ENCODE results near the gene MTUS2.

MTUS2 gene

DNA sequence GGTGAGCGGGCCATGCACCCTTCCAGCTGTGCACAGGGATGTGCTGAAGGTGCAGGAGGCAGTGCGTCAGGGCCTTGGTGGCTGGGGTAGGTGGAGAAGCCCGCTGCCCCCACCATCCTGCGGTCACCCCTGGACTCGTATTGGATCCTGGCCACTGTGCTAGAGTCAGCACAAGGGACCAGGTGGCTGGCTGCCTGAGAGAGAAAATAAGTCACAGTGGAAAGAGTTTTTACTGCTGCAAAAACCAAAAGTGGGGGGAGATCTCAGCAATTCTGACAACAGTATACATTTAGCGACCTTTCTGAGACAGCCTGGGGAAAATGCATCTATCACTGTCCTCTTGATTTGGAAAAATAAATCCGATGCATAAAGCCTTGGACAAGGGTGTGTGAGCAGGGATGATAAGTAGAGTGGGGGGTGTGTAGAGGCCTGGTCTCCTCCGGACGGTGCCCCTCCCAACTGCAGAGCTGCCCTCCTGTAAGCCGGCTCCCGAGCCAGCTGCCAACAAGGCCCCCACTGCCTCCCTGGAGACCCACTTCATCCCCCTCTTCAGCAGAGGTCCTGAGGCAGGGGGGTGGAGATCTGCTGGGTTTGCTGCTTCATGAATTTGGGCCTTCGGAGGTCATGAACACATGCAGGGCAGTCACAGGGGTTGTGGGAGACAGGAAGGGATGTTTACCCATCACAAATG, 691.1 kb downstream of the MTUS2 start:
- DNase-seq (ENCODE audit: low read depth in 1 of 2, low spot score in 1 of 2) = no peak
- no peak for TF ChIP-seq JUND (IDR thresholded peaks at IDR 0.05; ENCODE audit: low read depth)
- in situ Hi-C loops (cut with HindIII; ENCODE audit: low pct_unique_long_range_greater_than_20kb, low sequenced_read_pairs) = no loop called here

DNA sequence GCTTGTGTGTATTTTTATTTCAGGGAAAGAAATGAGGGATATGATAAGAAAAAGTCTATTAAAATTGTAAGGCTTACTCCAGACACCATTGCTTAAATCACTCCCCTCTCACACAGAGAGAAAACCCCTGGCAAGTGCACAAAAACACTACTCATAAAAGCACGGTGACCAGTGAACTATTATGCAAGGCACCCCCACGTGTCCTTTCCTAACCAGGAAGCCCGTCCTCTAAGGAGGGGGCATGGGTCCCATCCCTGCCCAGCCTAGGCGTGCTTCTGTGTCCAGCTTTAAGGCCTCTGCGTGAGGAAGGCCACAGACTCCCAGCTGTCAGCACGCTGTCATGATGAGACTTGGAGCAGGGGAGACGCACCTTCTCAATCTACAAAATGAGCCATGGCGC, 691.8 kb downstream of the MTUS2 start:
- TF ChIP-seq JUND (IDR thresholded peaks at IDR 0.05; ENCODE audit: low read depth) = no peak
- in situ Hi-C loops (cut with HindIII; ENCODE audit: low pct_unique_long_range_greater_than_20kb, low sequenced_read_pairs) = no loop called here
- no peak for DNase-seq (ENCODE audit: low read depth in 1 of 2, low spot score in 1 of 2)

DNA sequence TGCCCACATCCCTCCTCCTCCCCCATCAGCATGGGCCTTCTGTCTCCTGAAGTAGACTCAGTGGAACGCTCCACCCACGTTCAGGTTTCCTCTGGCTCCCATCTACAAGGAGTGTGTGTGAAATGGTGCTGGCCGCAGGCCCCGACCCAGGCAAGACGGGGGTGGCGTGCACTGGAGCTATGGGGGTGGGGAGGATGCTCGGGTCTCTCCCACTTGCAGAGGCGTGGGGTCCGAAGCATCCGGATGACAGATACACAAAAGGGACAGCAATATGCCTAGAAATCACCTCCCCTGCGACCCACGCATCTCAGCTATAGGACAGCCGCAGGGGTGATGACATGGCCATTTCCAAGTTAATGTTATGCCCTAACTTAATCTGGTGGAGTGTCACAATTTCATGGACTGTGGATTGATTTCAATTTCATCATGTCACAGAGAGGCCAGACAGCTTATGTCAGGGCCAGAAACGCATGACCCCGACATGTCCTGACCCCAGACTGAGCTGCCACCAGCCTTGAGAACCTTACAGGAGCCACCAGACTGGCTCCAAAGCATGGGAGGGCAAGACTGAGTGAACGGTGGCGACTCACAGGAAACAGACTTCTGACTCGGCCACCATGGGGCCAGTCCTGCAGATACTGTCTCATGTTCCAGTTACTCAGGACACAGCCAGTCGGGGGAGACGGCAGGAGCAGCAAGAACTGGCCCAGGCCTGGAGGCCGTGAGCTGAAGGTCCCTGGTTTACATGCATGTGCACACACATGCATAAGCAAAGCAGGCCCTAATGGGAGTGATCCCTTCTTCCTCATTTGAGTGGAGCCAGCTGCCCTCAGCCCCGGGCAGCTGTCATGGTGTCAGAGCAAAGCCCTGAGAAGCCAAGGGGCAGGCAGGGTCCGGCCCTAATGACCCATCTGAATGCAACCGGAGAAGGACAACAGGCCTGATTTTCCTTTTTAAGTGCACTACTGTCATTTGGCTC, 693.2 kb downstream of the MTUS2 start:
- in situ Hi-C loops (cut with HindIII; ENCODE audit: low pct_unique_long_range_greater_than_20kb, low sequenced_read_pairs) = no loop called here
- no peak for DNase-seq (ENCODE audit: low read depth in 1 of 2, low spot score in 1 of 2)
- TF ChIP-seq JUND (IDR thresholded peaks at IDR 0.05; ENCODE audit: low read depth) = no peak

DNA sequence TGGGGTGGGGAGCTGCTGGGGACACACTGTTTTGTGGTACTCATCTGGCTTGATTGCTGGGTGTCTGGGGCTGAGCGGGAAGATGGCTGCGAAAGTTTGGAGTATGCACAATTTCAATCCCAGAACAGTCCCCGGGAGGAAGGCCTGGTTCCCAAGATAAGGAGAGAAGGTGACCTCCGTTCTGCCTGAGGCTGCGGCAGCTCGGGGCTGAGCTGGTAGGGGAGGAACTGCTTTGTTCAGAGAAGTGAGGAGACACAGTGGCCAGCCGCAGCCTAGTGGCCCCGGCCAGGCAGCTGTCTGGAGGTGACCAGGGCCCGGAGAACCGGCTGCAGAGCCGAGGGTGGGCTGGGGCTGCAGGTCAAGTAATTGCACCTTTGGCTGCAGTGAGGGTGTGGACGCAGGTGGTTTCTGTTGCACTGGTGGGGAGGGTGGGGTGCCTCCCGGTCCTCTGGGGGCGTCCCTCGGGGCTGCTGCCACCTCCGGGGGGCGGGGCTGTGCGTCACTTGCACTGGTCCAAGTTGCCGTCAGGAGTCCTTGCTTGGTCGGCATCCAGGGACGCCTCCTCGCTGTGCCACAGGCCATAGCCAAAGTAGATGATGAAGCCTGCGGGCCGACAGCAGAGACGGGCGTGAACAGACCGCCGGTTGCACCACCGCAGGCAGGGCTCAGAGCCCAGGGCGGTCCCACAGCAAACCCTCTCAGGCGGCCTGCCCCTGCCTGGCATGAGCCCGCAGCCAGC, 694.0 kb downstream of the MTUS2 start:
- TF ChIP-seq JUND (IDR thresholded peaks at IDR 0.05; ENCODE audit: low read depth) = no peak
- no peak for DNase-seq (ENCODE audit: low read depth in 1 of 2, low spot score in 1 of 2)
- in situ Hi-C loops (cut with HindIII; ENCODE audit: low pct_unique_long_range_greater_than_20kb, low sequenced_read_pairs) = no loop called here

DNA sequence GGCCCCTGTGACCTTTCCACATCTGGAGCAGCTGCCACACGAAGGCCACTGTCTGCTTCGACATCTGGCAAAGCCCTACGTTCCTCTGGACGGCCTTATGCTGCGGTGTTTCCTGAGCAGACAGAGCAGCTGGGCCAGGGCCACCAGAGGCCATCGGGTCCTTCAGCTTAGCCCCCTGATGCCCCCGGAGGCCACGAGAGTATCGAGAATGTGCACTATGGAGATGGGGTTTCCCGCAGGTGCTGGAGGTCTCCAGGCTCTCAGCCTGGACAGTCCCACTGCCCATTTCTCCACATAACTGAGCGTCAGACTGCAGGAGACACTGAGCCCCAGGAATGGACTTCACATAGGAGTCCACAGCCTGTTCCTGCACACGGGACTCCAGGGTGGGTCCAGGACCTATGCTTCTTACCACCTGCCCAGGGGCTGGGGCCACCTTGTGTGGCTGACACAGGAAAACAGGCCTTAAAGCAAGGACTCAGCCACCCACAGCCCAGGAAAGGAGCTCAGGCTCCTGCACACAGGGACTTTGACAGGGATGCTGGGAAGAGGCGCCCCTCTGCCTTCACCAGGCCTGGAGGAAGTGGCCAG, 694.7 kb downstream of the MTUS2 start:
- no peak for TF ChIP-seq JUND (IDR thresholded peaks at IDR 0.05; ENCODE audit: low read depth)
- in situ Hi-C loops (cut with HindIII; ENCODE audit: low pct_unique_long_range_greater_than_20kb, low sequenced_read_pairs) = no loop called here
- no peak for DNase-seq (ENCODE audit: low read depth in 1 of 2, low spot score in 1 of 2)

DNA sequence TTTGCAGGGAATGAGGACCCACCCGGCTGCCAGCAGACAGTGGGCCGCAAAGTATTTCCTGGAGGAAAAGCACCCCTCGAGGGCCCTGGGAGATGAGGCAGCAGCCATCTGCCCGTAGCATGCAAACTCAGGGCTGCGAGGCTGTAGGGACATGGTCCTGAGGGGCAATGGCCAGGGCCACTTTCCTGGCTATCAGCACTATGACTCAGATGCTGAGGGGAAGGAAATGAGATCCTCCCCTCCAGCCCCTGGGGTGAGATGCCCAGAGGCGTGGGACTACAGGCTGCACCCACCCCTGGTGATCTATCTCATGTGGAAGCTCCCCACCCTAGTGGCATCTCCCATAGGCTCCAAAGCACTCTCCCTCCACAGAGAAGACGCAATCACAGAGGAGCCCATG, 695.2 kb downstream of the MTUS2 start:
- DNase-seq (ENCODE audit: low read depth in 1 of 2, low spot score in 1 of 2) = no peak
- TF ChIP-seq JUND (IDR thresholded peaks at IDR 0.05; ENCODE audit: low read depth) = no peak
- in situ Hi-C loops (cut with HindIII; ENCODE audit: low pct_unique_long_range_greater_than_20kb, low sequenced_read_pairs) = no loop called here

DNA sequence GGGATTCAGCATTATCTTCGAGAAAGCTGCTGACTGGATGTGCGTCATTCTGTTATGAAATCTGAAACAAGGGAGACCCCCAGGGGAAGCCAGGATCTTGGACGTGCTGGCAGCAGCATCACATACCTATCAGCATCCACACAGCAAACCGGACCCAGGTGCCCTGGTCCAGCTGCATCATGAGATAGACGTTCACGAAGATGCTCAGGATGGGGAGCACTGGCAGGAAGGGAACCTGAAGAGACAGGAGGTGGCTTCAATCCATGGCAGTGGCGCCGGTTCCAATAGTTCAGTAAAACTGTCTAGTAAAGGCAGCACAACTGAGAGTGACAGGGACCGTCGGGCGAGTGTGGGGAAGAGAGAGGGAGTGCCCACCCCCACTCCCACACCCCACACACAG, 695.9 kb downstream of the MTUS2 start:
- in situ Hi-C loops (cut with HindIII; ENCODE audit: low pct_unique_long_range_greater_than_20kb, low sequenced_read_pairs) = no loop called here
- TF ChIP-seq JUND (IDR thresholded peaks at IDR 0.05; ENCODE audit: low read depth) = no peak
- no peak for DNase-seq (ENCODE audit: low read depth in 1 of 2, low spot score in 1 of 2)

DNA sequence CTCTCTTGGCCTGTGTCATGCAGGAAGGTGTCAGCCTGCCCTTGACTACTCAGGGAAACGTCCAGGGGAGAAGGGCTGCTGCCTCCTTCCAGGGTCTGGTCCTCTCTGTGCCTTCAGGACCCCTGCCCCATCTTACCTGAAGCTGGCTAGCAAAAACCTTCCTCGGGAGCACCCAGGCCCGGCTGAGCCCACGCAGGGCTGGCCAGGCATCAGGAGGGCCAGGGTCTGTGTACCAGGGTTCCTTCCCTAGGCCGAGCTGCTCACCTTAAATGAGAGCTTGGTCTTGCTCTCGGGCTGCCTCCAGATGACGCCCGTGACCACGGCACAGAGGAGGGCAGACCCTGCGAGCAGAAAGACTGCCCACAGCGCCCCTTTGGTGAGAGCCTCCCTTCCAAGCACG, 696.7 kb downstream of the MTUS2 start:
- no peak for TF ChIP-seq JUND (IDR thresholded peaks at IDR 0.05; ENCODE audit: low read depth)
- DNase-seq (ENCODE audit: low read depth in 1 of 2, low spot score in 1 of 2) = no peak
- in situ Hi-C loops (cut with HindIII; ENCODE audit: low pct_unique_long_range_greater_than_20kb, low sequenced_read_pairs) = no loop called here

DNA sequence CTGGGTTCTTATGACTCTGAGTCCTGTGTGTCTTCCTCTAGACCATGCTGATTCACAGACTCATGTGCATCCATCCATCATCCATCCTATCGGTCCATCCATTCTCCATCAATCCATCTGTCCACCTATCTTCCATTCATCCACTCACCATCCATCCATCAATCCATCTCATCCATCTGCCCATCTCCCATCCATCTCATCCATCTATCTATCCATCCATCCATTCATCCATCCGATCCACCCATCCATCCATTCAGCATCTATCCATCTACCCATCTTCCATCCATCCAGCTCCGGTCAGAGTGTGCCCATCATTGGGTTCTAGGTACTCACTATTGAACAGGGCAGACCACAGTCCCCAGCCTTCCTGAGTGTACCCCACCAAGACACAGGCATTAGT, 699.8 kb downstream of the MTUS2 start:
- in situ Hi-C loops (cut with HindIII; ENCODE audit: low pct_unique_long_range_greater_than_20kb, low sequenced_read_pairs) = no loop called here
- no peak for TF ChIP-seq JUND (IDR thresholded peaks at IDR 0.05; ENCODE audit: low read depth)
- DNase-seq (ENCODE audit: low read depth in 1 of 2, low spot score in 1 of 2) = no peak

DNA sequence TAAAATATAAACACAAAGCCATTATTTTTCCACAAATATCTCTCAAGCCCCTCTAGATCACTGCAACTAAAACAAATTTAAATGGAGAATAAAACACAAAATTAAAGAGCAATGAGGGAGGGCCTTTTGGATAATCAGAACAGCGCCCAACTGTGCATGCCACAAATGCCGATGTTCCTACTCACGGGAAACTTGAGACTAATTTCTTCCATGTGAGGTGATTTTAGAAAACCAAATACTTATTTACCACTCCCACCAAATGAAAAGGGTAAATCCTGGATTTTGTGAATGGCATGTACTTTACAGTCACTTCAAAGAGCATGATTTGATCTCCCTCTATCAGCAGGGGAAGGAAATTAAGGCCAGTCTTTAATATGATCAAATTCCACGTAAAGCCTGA, 700.5 kb downstream of the MTUS2 start:
- in situ Hi-C loops (cut with HindIII; ENCODE audit: low pct_unique_long_range_greater_than_20kb, low sequenced_read_pairs) = no loop called here
- no peak for TF ChIP-seq JUND (IDR thresholded peaks at IDR 0.05; ENCODE audit: low read depth)
- no peak for DNase-seq (ENCODE audit: low read depth in 1 of 2, low spot score in 1 of 2)

DNA sequence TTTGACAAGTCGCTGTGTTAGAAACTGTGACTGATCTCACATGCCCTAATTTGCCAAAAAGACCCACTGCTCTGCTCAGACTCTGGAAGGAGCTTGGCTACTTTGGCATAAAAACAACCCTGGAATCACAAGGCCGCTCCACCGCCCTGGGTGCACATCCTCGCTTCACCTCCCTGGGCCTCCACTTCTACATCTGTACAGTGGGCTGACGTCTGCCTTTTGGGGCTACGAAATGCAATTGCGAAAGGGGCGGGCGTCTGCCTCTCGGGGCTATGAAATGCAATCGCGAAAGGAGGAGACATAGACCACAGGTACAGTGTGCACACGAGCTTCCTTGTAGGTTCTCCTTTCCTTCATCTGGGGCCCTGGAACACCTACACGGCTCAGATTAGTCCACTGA, 701.2 kb downstream of the MTUS2 start:
- DNase-seq (ENCODE audit: low read depth in 1 of 2, low spot score in 1 of 2) = no peak
- in situ Hi-C loops (cut with HindIII; ENCODE audit: low pct_unique_long_range_greater_than_20kb, low sequenced_read_pairs) = no loop called here
- TF ChIP-seq JUND (IDR thresholded peaks at IDR 0.05; ENCODE audit: low read depth) = no peak

DNA sequence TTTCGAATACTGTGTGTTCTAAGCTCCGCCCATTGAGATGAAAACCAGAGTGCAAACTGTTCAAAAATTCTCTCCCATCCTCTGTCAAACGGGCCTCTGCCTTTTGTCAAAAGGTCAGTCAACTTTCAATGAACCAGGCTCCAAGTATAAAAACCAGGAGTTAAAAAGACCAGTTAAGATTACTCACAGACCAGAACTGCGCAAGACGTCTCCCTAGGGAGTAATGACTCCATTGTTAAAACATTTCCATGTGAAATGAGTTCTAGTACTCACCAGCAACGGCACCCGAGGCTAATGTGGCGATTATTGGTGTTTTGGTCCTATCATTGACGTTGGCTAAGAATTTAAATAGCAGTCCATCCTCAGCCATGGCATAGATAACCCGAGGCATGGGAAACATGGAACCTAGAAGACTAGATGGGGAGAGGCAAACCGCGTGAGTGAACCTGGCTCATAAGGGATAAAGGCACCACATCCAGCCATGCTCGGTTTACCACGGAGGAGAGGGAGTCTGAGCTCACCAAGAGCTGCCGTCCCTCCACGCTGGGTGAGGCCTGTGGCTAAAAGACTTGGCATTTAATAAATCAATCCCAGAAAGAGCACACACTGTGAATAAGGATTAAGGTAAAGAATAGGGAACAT, 702.0 kb downstream of the MTUS2 start:
- TF ChIP-seq JUND (IDR thresholded peaks at IDR 0.05; ENCODE audit: low read depth) = no peak
- in situ Hi-C loops (cut with HindIII; ENCODE audit: low pct_unique_long_range_greater_than_20kb, low sequenced_read_pairs) = no loop called here
- DNase-seq (ENCODE audit: low read depth in 1 of 2, low spot score in 1 of 2) = no peak
